Panc1 (cell line): Measurements from ENCODE around the gene PIGC. TPM values are rescaled to one million over a fixed set of nuclear protein-coding genes. Genes with fewer than 3 reads are reported as not detected.

Source experiments
- ATAC-seq: fragments of 200-7000 bp; cut with Tn5 transposase; 2 replicates; pipeline ENCODE4 v1.9.1; 2020; ENCODE audit warnings: mild to moderate bottlenecking, moderate library complexity
- BruUV-seq: library from RNA; stranded (reverse); fragments of 400-500 nt; replicated peaks from 2 replicates; lab custom pipeline; 2021; lab: Mats Ljungman, UMichigan
- CTCF ChIA-PET: fragments of 300-600 bp; sonication (Branson Sonifier 250); formaldehyde crosslinking; loops from one replicate; lab custom pipeline; 2022; ENCODE audit warnings: antibody characterized with exemption; lab: Charles Lee
- POLR2A ChIA-PET: fragments of 300-600 bp; sonication (Branson Sonifier 250); formaldehyde crosslinking; loops from one replicate; lab custom pipeline; 2022; ENCODE audit warnings: antibody characterized with exemption; lab: Charles Lee
- DNase-seq: peaks from one replicate; pipeline ENCODE4 v3.0.0-alpha.2; 2010; ENCODE audit warnings: low read depth, low spot score
- H3K27ac ChIP-seq: 2 replicates; pipeline ENCODE4 v1.5.1; 2011; ENCODE audit warnings: mild to moderate bottlenecking, low read length, inconsistent platforms
- H3K27me3 ChIP-seq: fragments of 200-500 bp; sonication (Bioruptor generic); 2 replicates; pipeline ENCODE4 v1.6.0; 2014; ENCODE audit warnings: low read length, inconsistent platforms; ENCODE audit not compliant: control insufficient read depth, insufficient read depth
- H3K36me3 ChIP-seq: fragments of 200-500 bp; sonication (Bioruptor generic); 2 replicates; pipeline ENCODE4 v1.5.1; 2014; ENCODE audit warnings: inconsistent platforms, mild to moderate bottlenecking, low read length, moderate library complexity; ENCODE audit not compliant: control insufficient read depth, insufficient read depth
- H3K4me1 ChIP-seq: 2 replicates; pipeline ENCODE4 v1.5.1; 2011; ENCODE audit warnings: inconsistent platforms, mild to moderate bottlenecking, low read length, moderate library complexity; ENCODE audit not compliant: control insufficient read depth, insufficient read depth
- H3K4me3 ChIP-seq, 2 experiments: 2 replicates each; pipeline ENCODE4 v1.5.1; 2011 to 2012; ENCODE audit warnings: low read depth in 2 of 2, low read length in 2 of 2, mild to moderate bottlenecking in 2 of 2, inconsistent platforms in 1 of 2, moderate library complexity in 1 of 2
- H3K9me3 ChIP-seq: fragments of 200-500 bp; sonication (Bioruptor generic); 2 replicates; pipeline ENCODE4 v1.5.1; 2014; ENCODE audit warnings: low read depth, mild to moderate bottlenecking, inconsistent platforms, low read length, moderate library complexity; ENCODE audit not compliant: control insufficient read depth, insufficient read depth
- CTCF ChIP-seq: fragments of 450-650 bp; IDR thresholded peaks from 2 replicates; pipeline ENCODE4 v1.5.1; 2017; ENCODE audit warnings: mild to moderate bottlenecking
- POLR2AphosphoS5 ChIP-seq: IDR thresholded peaks from 2 replicates; pipeline ENCODE4 v1.6.1; 2012; ENCODE audit warnings: mild to moderate bottlenecking, low read depth, low read length, moderate library complexity
- SIN3A ChIP-seq: IDR thresholded peaks from 2 replicates; pipeline ENCODE4 v1.6.1; 2012; ENCODE audit warnings: low read depth, mild to moderate bottlenecking, low read length, moderate library complexity, borderline replicate concordance; ENCODE audit not compliant: insufficient read depth
- TCF7L2 ChIP-seq: IDR thresholded peaks from 2 replicates; pipeline ENCODE4 v1.6.1; 2011; ENCODE audit warnings: mild to moderate bottlenecking, low read depth, low read length, inconsistent platforms
- in situ Hi-C: cut with HindIII; loops from 2 replicates; pipeline ENCODE4 v1.10.0; 2016; ENCODE audit warnings: low sequenced_read_pairs, low pct_unique_long_range_greater_than_20kb
- intact Hi-C: fragments of 100-400 bp; cut with micrococcal nuclease; formaldehyde crosslinking; loops from one replicate; pipeline ENCODE4 v1.10.0; 2022; ENCODE audit not compliant: unreplicated experiment
- total RNA-seq: library from RNA; stranded (reverse); gene quantifications from one replicate; pipeline ENCODE4 v1.2.1, GENCODE V29; 2021; ENCODE audit not compliant: unreplicated experiment
- TF ChIP-seq, protein P1 (sequence below), 2 experiments: IDR thresholded peaks; 2 replicates each; pipeline ENCODE4 v1.6.1; 2011 to 2012; ENCODE audit warnings: low read depth in 2 of 2, control low read depth in 1 of 2, low read length in 1 of 2, mild to moderate bottlenecking in 1 of 2, moderate library complexity in 1 of 2; ENCODE audit not compliant: insufficient read depth in 1 of 2

PIGC gene
- total RNA-seq, 1 experiment from 2014 or later = 23.6 TPM

GRCh38 chr1:172468296-172468695, 24.4 kb upstream of the PIGC start:
- POLR2A ChIA-PET = no interaction called here

GRCh38 chr1:172467446-172467845, 23.6 kb upstream of the PIGC start:
- POLR2A ChIA-PET = interaction anchor here (0.6 kb wide), 1 partner anchor 65 kb away, joined by 3 read pairs; no protein-coding TSS in a partner anchor
- TF ChIP-seq SIN3A (no peak), TCF7L2 (no peak), POLR2AphosphoS5 (no peak), CTCF (no peak)
- TF ChIP-seq, protein P1, sequence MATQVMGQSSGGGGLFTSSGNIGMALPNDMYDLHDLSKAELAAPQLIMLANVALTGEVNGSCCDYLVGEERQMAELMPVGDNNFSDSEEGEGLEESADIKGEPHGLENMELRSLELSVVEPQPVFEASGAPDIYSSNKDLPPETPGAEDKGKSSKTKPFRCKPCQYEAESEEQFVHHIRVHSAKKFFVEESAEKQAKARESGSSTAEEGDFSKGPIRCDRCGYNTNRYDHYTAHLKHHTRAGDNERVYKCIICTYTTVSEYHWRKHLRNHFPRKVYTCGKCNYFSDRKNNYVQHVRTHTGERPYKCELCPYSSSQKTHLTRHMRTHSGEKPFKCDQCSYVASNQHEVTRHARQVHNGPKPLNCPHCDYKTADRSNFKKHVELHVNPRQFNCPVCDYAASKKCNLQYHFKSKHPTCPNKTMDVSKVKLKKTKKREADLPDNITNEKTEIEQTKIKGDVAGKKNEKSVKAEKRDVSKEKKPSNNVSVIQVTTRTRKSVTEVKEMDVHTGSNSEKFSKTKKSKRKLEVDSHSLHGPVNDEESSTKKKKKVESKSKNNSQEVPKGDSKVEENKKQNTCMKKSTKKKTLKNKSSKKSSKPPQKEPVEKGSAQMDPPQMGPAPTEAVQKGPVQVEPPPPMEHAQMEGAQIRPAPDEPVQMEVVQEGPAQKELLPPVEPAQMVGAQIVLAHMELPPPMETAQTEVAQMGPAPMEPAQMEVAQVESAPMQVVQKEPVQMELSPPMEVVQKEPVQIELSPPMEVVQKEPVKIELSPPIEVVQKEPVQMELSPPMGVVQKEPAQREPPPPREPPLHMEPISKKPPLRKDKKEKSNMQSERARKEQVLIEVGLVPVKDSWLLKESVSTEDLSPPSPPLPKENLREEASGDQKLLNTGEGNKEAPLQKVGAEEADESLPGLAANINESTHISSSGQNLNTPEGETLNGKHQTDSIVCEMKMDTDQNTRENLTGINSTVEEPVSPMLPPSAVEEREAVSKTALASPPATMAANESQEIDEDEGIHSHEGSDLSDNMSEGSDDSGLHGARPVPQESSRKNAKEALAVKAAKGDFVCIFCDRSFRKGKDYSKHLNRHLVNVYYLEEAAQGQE (IDR thresholded peaks at IDR 0.05; ENCODE audit: insufficient read depth in 1 of 2, low read depth in 2 of 2, low read length in 1 of 2) = no peak
- DNase-seq (no peak), ATAC-seq (no peak)
- intact Hi-C loops = no loop called here
- no TSS peak for BruUV-seq
- no peaks in the 10 kb centered on the region for H3K9me3 ChIP-seq
- H3K36me3 ChIP-seq = no peaks in the 10 kb centered on the region
- H3K27ac ChIP-seq = no peak overlapping the region
- no peaks in the 10 kb centered on the region; the same call in 1 of the 2 replicates for H3K27me3 ChIP-seq
- H3K4me1 ChIP-seq = no peaks in the 10 kb centered on the region
- no peak overlapping the region for H3K4me3 ChIP-seq
- in situ Hi-C loops = no loop called here
- CTCF ChIA-PET = no interaction called here

More at GRCh38 chr1:172468296-172468695, 24.4 kb upstream of the PIGC start:
- no peak overlapping the region for H3K4me3 ChIP-seq
- CTCF ChIA-PET = no interaction called here
- ATAC-seq = no peak
- TF ChIP-seq, protein P1 (IDR thresholded peaks at IDR 0.05; ENCODE audit: insufficient read depth in 1 of 2, low read depth in 2 of 2, low read length in 1 of 2) = no peak
- in situ Hi-C loops = no loop called here
- no peaks in the 10 kb centered on the region for H3K4me1 ChIP-seq
- intact Hi-C loops = no loop called here
- H3K27ac ChIP-seq = no peak overlapping the region
- H3K27me3 ChIP-seq = no peaks in the 10 kb centered on the region; the same call in 1 of the 2 replicates
- no peak for DNase-seq
- no TSS peak for BruUV-seq
- no peaks in the 10 kb centered on the region for H3K9me3 ChIP-seq
- no peaks in the 10 kb centered on the region for H3K36me3 ChIP-seq
